ENCODE results near the gene SPACA6. TPM values are rescaled to one million over a fixed set of nuclear protein-coding genes. Genes with fewer than 3 reads are reported as not detected.

The SPACA6 gene
- total and polyA plus RNA-seq, 2 of the 8 experiments (the other 6 are each of a cell fraction or from before 2014, with no cell fraction given) = 7.1 to 7.5 TPM

GRCh38 chr19:51651216-51651846 lies 41.8 kb upstream of the SPACA6 start (continued):
- TF ChIP-seq, protein P1, sequence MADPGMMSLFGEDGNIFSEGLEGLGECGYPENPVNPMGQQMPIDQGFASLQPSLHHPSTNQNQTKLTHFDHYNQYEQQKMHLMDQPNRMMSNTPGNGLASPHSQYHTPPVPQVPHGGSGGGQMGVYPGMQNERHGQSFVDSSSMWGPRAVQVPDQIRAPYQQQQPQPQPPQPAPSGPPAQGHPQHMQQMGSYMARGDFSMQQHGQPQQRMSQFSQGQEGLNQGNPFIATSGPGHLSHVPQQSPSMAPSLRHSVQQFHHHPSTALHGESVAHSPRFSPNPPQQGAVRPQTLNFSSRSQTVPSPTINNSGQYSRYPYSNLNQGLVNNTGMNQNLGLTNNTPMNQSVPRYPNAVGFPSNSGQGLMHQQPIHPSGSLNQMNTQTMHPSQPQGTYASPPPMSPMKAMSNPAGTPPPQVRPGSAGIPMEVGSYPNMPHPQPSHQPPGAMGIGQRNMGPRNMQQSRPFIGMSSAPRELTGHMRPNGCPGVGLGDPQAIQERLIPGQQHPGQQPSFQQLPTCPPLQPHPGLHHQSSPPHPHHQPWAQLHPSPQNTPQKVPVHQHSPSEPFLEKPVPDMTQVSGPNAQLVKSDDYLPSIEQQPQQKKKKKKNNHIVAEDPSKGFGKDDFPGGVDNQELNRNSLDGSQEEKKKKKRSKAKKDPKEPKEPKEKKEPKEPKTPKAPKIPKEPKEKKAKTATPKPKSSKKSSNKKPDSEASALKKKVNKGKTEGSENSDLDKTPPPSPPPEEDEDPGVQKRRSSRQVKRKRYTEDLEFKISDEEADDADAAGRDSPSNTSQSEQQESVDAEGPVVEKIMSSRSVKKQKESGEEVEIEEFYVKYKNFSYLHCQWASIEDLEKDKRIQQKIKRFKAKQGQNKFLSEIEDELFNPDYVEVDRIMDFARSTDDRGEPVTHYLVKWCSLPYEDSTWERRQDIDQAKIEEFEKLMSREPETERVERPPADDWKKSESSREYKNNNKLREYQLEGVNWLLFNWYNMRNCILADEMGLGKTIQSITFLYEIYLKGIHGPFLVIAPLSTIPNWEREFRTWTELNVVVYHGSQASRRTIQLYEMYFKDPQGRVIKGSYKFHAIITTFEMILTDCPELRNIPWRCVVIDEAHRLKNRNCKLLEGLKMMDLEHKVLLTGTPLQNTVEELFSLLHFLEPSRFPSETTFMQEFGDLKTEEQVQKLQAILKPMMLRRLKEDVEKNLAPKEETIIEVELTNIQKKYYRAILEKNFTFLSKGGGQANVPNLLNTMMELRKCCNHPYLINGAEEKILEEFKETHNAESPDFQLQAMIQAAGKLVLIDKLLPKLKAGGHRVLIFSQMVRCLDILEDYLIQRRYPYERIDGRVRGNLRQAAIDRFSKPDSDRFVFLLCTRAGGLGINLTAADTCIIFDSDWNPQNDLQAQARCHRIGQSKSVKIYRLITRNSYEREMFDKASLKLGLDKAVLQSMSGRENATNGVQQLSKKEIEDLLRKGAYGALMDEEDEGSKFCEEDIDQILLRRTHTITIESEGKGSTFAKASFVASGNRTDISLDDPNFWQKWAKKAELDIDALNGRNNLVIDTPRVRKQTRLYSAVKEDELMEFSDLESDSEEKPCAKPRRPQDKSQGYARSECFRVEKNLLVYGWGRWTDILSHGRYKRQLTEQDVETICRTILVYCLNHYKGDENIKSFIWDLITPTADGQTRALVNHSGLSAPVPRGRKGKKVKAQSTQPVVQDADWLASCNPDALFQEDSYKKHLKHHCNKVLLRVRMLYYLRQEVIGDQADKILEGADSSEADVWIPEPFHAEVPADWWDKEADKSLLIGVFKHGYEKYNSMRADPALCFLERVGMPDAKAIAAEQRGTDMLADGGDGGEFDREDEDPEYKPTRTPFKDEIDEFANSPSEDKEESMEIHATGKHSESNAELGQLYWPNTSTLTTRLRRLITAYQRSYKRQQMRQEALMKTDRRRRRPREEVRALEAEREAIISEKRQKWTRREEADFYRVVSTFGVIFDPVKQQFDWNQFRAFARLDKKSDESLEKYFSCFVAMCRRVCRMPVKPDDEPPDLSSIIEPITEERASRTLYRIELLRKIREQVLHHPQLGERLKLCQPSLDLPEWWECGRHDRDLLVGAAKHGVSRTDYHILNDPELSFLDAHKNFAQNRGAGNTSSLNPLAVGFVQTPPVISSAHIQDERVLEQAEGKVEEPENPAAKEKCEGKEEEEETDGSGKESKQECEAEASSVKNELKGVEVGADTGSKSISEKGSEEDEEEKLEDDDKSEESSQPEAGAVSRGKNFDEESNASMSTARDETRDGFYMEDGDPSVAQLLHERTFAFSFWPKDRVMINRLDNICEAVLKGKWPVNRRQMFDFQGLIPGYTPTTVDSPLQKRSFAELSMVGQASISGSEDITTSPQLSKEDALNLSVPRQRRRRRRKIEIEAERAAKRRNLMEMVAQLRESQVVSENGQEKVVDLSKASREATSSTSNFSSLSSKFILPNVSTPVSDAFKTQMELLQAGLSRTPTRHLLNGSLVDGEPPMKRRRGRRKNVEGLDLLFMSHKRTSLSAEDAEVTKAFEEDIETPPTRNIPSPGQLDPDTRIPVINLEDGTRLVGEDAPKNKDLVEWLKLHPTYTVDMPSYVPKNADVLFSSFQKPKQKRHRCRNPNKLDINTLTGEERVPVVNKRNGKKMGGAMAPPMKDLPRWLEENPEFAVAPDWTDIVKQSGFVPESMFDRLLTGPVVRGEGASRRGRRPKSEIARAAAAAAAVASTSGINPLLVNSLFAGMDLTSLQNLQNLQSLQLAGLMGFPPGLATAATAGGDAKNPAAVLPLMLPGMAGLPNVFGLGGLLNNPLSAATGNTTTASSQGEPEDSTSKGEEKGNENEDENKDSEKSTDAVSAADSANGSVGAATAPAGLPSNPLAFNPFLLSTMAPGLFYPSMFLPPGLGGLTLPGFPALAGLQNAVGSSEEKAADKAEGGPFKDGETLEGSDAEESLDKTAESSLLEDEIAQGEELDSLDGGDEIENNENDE (IDR thresholded peaks at IDR 0.05; ENCODE audit: insufficient replicate concordance, low read length) = no peak
- no peak for TF ChIP-seq SP4 (IDR thresholded peaks at IDR 0.05; ENCODE audit: low read length)
- TF ChIP-seq POLR2AphosphoS5 (IDR thresholded peaks at IDR 0.05; ENCODE audit: low read depth, low read length) = no peak
- TF ChIP-seq ZNF274 (IDR thresholded peaks at IDR 0.05; ENCODE audit: borderline replicate concordance, extremely low read depth, low read length) = no peak
- no peak for TF ChIP-seq KDM1A (IDR thresholded peaks at IDR 0.05; ENCODE audit: borderline replicate concordance, low read length)
- TF ChIP-seq CBX8 (IDR thresholded peaks at IDR 0.05; ENCODE audit: borderline replicate concordance, low read depth, low read length) = no peak
- TF ChIP-seq GABPA (IDR thresholded peaks at IDR 0.05; ENCODE audit: borderline replicate concordance, insufficient read depth, low read length) = no peak
- no peak for TF ChIP-seq JUND (IDR thresholded peaks at IDR 0.05; ENCODE audit: low read length)
- TF ChIP-seq GTF2F1 (IDR thresholded peaks at IDR 0.05; ENCODE audit: borderline replicate concordance, low read depth, low read length) = no peak
